ENCODE results near the gene DLG2. TPM values are rescaled to one million over a fixed set of nuclear protein-coding genes. Genes with fewer than 3 reads are reported as not detected.

DLG2 gene
- total and polyA plus RNA-seq, 2 of the 8 experiments (the other 6 are each of a cell fraction or from before 2014, with no cell fraction given) = 1.7 to 14.3 TPM

DNA sequence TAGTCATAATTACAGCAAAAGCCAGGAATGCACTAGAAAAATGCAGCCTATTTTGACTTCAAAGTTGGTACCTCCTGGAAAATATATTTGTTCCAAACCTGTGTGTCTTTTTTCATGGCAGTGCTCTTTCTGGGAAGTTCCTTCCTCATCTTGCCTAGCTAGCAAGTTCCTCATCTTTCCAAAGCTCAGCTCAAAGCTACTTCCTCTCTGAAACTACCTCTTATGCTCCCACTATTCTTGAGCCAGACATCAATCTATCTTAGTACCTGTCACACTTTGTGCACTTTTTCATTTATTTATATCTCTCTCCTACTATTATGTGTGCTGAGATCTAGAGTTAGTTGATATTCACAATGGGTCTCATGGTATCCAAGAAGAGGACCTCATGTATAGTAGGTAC lies 2149.4 kb downstream of the DLG2 start:
- Histone ChIP-seq H3K4me2 (ENCODE audit: insufficient read depth in 1 of 2, low read depth in 2 of 2, low read length in 2 of 2) (no peak overlapping the region), H3K4me3 (ENCODE audit: extremely low read depth in 1 of 4, insufficient read depth in 2 of 4, low read depth in 3 of 4, low read length in 4 of 4) (no peak overlapping the region), H2AK5ac (ENCODE audit: low read depth, low read length) (no peak overlapping the region), H4K20me1 (replicated peaks in 1 of 2; ENCODE audit: control insufficient read depth in 1 of 2, insufficient read depth in 2 of 2, low read length in 2 of 2) (no peaks in the 10 kb centered on the region), H3K4me1 (replicated peaks in 1 of 4; ENCODE audit: control insufficient read depth in 3 of 4, insufficient read depth in 4 of 4, low read length in 3 of 4) (peaks cover 0 to 3% (median 0%) of the 10 kb centered on the region in 4 experiments; a peak in 2 of 7 replicates), H2BK5ac (ENCODE audit: low read depth, low read length) (no peak overlapping the region), H3K56ac (replicated peaks; ENCODE audit: insufficient read length, low read depth, low read length) (no peak overlapping the region), H3K9ac (replicated peaks in 1 of 4; ENCODE audit: extremely low read depth in 1 of 4, low read depth in 3 of 4, low read length in 3 of 4) (no peak overlapping the region), H2BK15ac (ENCODE audit: low read length) (no peak overlapping the region), H3K79me2 (ENCODE audit: control insufficient read depth in 1 of 2, insufficient read depth in 2 of 2, low read length in 2 of 2) (no peaks in the 10 kb centered on the region), H4K8ac (ENCODE audit: extremely low read depth, insufficient read depth, low read length) (no peak overlapping the region), H2AFZ (ENCODE audit: low read length) (no peak overlapping the region), H4K5ac (ENCODE audit: insufficient read length, low read depth, low read length) (no peak overlapping the region), H4K91ac (replicated peaks; ENCODE audit: insufficient read length, low read length) (no peak overlapping the region), H3K4ac (replicated peaks; ENCODE audit: insufficient read length, low read depth, low read length) (no peak overlapping the region), H3K27me3 (replicated peaks in 1 of 4; ENCODE audit: control insufficient read depth in 3 of 4, extremely low read depth in 1 of 4, insufficient read depth in 3 of 4, low read length in 3 of 4) (no peaks in the 10 kb centered on the region), H2BK20ac (ENCODE audit: low read length) (no peak overlapping the region), H3K18ac (ENCODE audit: extremely low read depth, low read length) (no peak overlapping the region), H3K36me3 (ENCODE audit: control insufficient read depth in 2 of 4, insufficient read depth in 4 of 4, low read length in 3 of 4) (no peaks in the 10 kb centered on the region), H3K14ac (ENCODE audit: insufficient read length) (no peak overlapping the region), H3K9me3 (ENCODE audit: insufficient read depth in 2 of 2, low read depth in 1 of 2, low read length in 1 of 2) (no peaks in the 10 kb centered on the region), H2BK120ac (replicated peaks; ENCODE audit: low read depth, low read length) (no peak overlapping the region), H2BK12ac (ENCODE audit: low read depth, low read length) (no peak overlapping the region), H3K27ac (ENCODE audit: low read depth, low read length) (no peak overlapping the region), H3K79me1 (ENCODE audit: low read depth, low read length) (no peaks in the 10 kb centered on the region), H3K23ac (ENCODE audit: insufficient read length) (no peak overlapping the region), H3K23me2 (ENCODE audit: low read depth, low read length) (no peaks in the 10 kb centered on the region)
- DNase-seq (ENCODE audit: low read depth in 1 of 2, low spot score in 2 of 2) (no peak), FAIRE-seq (no peak)
- TF ChIP-seq JUND (IDR thresholded peaks at IDR 0.05; ENCODE audit: low read length) = no peak
- no peak for TF ChIP-seq HDAC6 (IDR thresholded peaks at IDR 0.05; ENCODE audit: low read depth, low read length)
- POLR2A ChIA-PET (ENCODE audit: partially characterized antibody) = no interaction called here
- CTCF ChIA-PET (ENCODE audit: partially characterized antibody) = interaction anchor here (1.5 kb wide), 1 partner anchor 185 kb away, joined by 6 read pairs; no protein-coding TSS in a partner anchor
